HG03066 (cell line): ENCODE measurements around the gene PRSS12.
A peak's percentile ranks its signal among the peaks of the same experiment; 100 is the strongest.

Source experiments
- ATAC-seq: cut with Tn5 transposase; IDR thresholded peaks from one replicate; pipeline ENCODE4 v1.9.1; 2021; ENCODE audit warnings: low read depth; ENCODE audit not compliant: unreplicated experiment

Gene PRSS12

GRCh38 chr4:118360106-118360505, 7.3 kb upstream of the PRSS12 start:
- ATAC-seq, result no peak

- ATAC-seq, result no peak
These were observed 4.8 kb upstream of the PRSS12 start for GRCh38 chr4:118357601-118358000.

GRCh38 chr4:118356731-118357130, 3.9 kb upstream of the PRSS12 start:
- ATAC-seq, result no peak

GRCh38 chr4:118356111-118356510, 3.3 kb upstream of the PRSS12 start:
- no peak for ATAC-seq

- ATAC-seq, result no peak
These were observed 2.1 kb upstream of the PRSS12 start for GRCh38 chr4:118354913-118355312.

GRCh38 chr4:118353534-118354030, 779 bp upstream of the PRSS12 start:
- no peak for ATAC-seq

GRCh38 chr4:118351851-118352827, 664 bp downstream of the PRSS12 start:
- peak; percentile 23 for ATAC-seq

- ATAC-seq, result no peak
These were observed 1.8 kb downstream of the PRSS12 start for GRCh38 chr4:118350961-118351360.

- ATAC-seq, result no peak
These were observed 3.9 kb downstream of the PRSS12 start for GRCh38 chr4:118348886-118349285.

GRCh38 chr4:118346495-118346894, 6.3 kb downstream of the PRSS12 start:
- no peak for ATAC-seq

- ATAC-seq, result no peak
These were observed 7.0 kb downstream of the PRSS12 start for GRCh38 chr4:118345813-118346212.

GRCh38 chr4:118344801-118345200, 8.0 kb downstream of the PRSS12 start:
- ATAC-seq, result no peak

- no peak for ATAC-seq
These were observed 9.3 kb downstream of the PRSS12 start for GRCh38 chr4:118343501-118343900.

- ATAC-seq, result no peak
These were observed 12.7 kb downstream of the PRSS12 start for GRCh38 chr4:118340109-118340508.

GRCh38 chr4:118338981-118339765, 13.6 kb downstream of the PRSS12 start:
- ATAC-seq, result no peak

- ATAC-seq, result no peak
These were observed 14.3 kb downstream of the PRSS12 start for GRCh38 chr4:118338518-118338917.

GRCh38 chr4:118337954-118338353, 14.8 kb downstream of the PRSS12 start:
- ATAC-seq, result no peak

- ATAC-seq, result no peak
These were observed 17.0 kb downstream of the PRSS12 start for GRCh38 chr4:118335774-118336173.

- no peak for ATAC-seq
These were observed 17.5 kb downstream of the PRSS12 start for GRCh38 chr4:118335324-118335723.

- ATAC-seq, result no peak
These were observed 21.5 kb downstream of the PRSS12 start for GRCh38 chr4:118331352-118331751.

GRCh38 chr4:118329849-118330248, 23.0 kb downstream of the PRSS12 start:
- ATAC-seq, result no peak
